SK-N-SH (cell line): ENCODE results near the gene COL4A2. TPM values are rescaled to one million over a fixed set of nuclear protein-coding genes. Genes with fewer than 3 reads are reported as not detected.

Experiments used
- CTCF ChIA-PET: fragments of 300-600, 350-600 bp; formaldehyde crosslinking; extraction: SDS; loops from one replicate; lab custom pipeline; 2021; lab: Yijun Ruan, JAX
- POLR2A ChIA-PET: fragments of 350-600 bp; sonication (Branson Sonifier 250); formaldehyde crosslinking; extraction: SDS; loops from one replicate; lab custom pipeline; 2020; ENCODE audit warnings: antibody characterized with exemption, inconsistent platforms; lab: Yijun Ruan, JAX
- DNase-seq: peaks from one replicate; pipeline ENCODE4 v3.0.0; 2012
- H2AFZ ChIP-seq: fragments of 200-600 bp; sonication (generic); 2 replicates; pipeline ENCODE4 v1.8.1; 2016; ENCODE audit warnings: antibody characterized with exemption, mild to moderate bottlenecking, low read depth
- H3F3A ChIP-seq: fragments of 200-600 bp; sonication (generic); replicated peaks from 2 replicates; pipeline ENCODE3; 2016; ENCODE audit warnings: antibody characterized with exemption, mild to moderate bottlenecking; ENCODE audit not compliant: insufficient read depth
- H3K27ac ChIP-seq, 2 experiments: fragments of 200-500 bp in 1 of 2; fragments of 200-600 bp in 1 of 2; sonication (Bioruptor generic) in 1 of 2; sonication (generic), shearing (Covaris generic) in 1 of 2; 2 replicates each; pipeline versions ENCODE4 v1.5.1 to v1.6.1; 2014 to 2016; ENCODE audit warnings: low read depth in 2 of 2, inconsistent platforms in 1 of 2, low read length in 1 of 2, mild to moderate bottlenecking in 1 of 2, mixed read lengths in 1 of 2
- H3K27me3 ChIP-seq: fragments of 200-600 bp; sonication (generic), shearing (Covaris generic); 2 replicates; pipeline ENCODE4 v1.6.1; 2016; ENCODE audit warnings: mixed run types; ENCODE audit not compliant: insufficient read depth
- H3K36me3 ChIP-seq, 2 experiments: fragments of 200-500 bp in 1 of 2; fragments of 200-600 bp in 1 of 2; sonication (Bioruptor generic) in 1 of 2; sonication (generic) in 1 of 2; replicated peaks in 1 of 2; 2 replicates each; pipeline versions ENCODE3 to v1.5.1; 2014 to 2016; ENCODE audit warnings: low read length in 1 of 2, mild to moderate bottlenecking in 1 of 2; ENCODE audit not compliant: insufficient read depth in 2 of 2, control insufficient read depth in 1 of 2
- H3K4me1 ChIP-seq, 2 experiments: fragments of 200-500 bp in 1 of 2; fragments of 200-600 bp in 1 of 2; sonication (Bioruptor generic) in 1 of 2; sonication (generic), shearing (Covaris generic) in 1 of 2; 2 replicates each; pipeline versions ENCODE4 v1.5.1 to v1.6.1; 2014 to 2016; ENCODE audit warnings: low read depth in 1 of 2, low read length in 1 of 2, mixed run types in 1 of 2; ENCODE audit not compliant: insufficient read depth in 2 of 2, control insufficient read depth in 1 of 2
- H3K4me2 ChIP-seq: fragments of 200-600 bp; sonication (generic), shearing (Covaris generic); 2 replicates; pipeline ENCODE4 v1.6.1; 2017; ENCODE audit warnings: mixed run types
- H3K4me3 ChIP-seq, 2 experiments: fragments of 200-500 bp in 1 of 2; fragments of 200-600 bp in 1 of 2; sonication (Bioruptor generic) in 1 of 2; sonication (generic), shearing (Covaris generic) in 1 of 2; 2 replicates each; pipeline versions ENCODE4 v1.5.1 to v1.8.1; 2014 to 2016; ENCODE audit warnings: low read depth in 2 of 2, inconsistent platforms in 1 of 2, low read length in 1 of 2, mild to moderate bottlenecking in 1 of 2, mixed read lengths in 1 of 2, moderate library complexity in 1 of 2
- H3K79me2 ChIP-seq: fragments of 200-600 bp; sonication (generic); 2 replicates; pipeline ENCODE4 v1.8.1; 2017; ENCODE audit warnings: mild to moderate bottlenecking; ENCODE audit not compliant: insufficient read depth
- H3K9ac ChIP-seq: fragments of 200-600 bp; sonication (generic); 2 replicates; pipeline ENCODE4 v1.6.1; 2017; ENCODE audit warnings: mixed run types
- H3K9me2 ChIP-seq: fragments of 200-600 bp; sonication (generic); 2 replicates; pipeline ENCODE4 v1.6.1; 2017; ENCODE audit warnings: mixed run types
- H3K9me3 ChIP-seq: fragments of 200-600 bp; sonication (generic); 2 replicates; pipeline ENCODE4 v1.6.1; 2017; ENCODE audit warnings: mixed run types, mild to moderate bottlenecking, moderate library complexity
- H4K20me1 ChIP-seq: fragments of 200-600 bp; sonication (generic); 2 replicates; pipeline ENCODE4 v1.6.1; 2017; ENCODE audit warnings: mild to moderate bottlenecking, mixed run types; ENCODE audit not compliant: insufficient read depth
- CTCF ChIP-seq: fragments of 200-600 bp; sonication (generic); IDR thresholded peaks from 2 replicates; pipeline ENCODE4 v1.6.1; 2017; ENCODE audit warnings: antibody characterized with exemption, mild to moderate bottlenecking, moderate library complexity
- EZH2phosphoT487 ChIP-seq: fragments of 200-600 bp; sonication (generic); IDR thresholded peaks from 2 replicates; pipeline ENCODE4 v1.6.1; 2017; ENCODE audit warnings: low read depth, mixed run types, mild to moderate bottlenecking, antibody characterized with exemption, moderate library complexity, borderline replicate concordance
- FOSL2 ChIP-seq: IDR thresholded peaks from 2 replicates; pipeline ENCODE4 v1.4.0; 2012; ENCODE audit warnings: low read depth, mild to moderate bottlenecking, moderate library complexity, borderline replicate concordance
- GABPA ChIP-seq: IDR thresholded peaks from 2 replicates; pipeline ENCODE4 v1.4.0; 2012; ENCODE audit warnings: low read depth, mild to moderate bottlenecking
- GATA2 ChIP-seq: sonication (generic); formaldehyde crosslinking; IDR thresholded peaks from 2 replicates; pipeline ENCODE4 v1.5.0; 2020; ENCODE audit warnings: mild to moderate bottlenecking, missing genetic modification reagents
- JUND ChIP-seq: IDR thresholded peaks from 2 replicates; pipeline ENCODE4 v1.4.0; 2012
- MXI1 ChIP-seq: IDR thresholded peaks from 2 replicates; pipeline ENCODE4 v1.6.1; 2012; ENCODE audit warnings: mild to moderate bottlenecking, low read depth, low read length, improper control_type of control experiment
- NRF1 ChIP-seq: IDR thresholded peaks from 2 replicates; pipeline ENCODE4 v1.6.1; 2012; ENCODE audit warnings: low read depth, mild to moderate bottlenecking, low read length
- PBX3 ChIP-seq: IDR thresholded peaks from 2 replicates; pipeline ENCODE4; 2012
- RAD21 ChIP-seq: IDR thresholded peaks from 2 replicates; pipeline ENCODE4 v1.6.1; 2012; ENCODE audit warnings: mild to moderate bottlenecking, low read length
- RCOR1 ChIP-seq: fragments of 150-350 bp; IDR thresholded peaks from 2 replicates; pipeline ENCODE4 v1.6.1; 2017; ENCODE audit warnings: antibody characterized with exemption, low read length
- RFX5 ChIP-seq: IDR thresholded peaks from 2 replicates; pipeline ENCODE4 v1.6.1; 2012; ENCODE audit warnings: mild to moderate bottlenecking, improper control_type of control experiment, low read length
- RXRA ChIP-seq: IDR thresholded peaks from 2 replicates; pipeline ENCODE4 v1.4.0; 2012; ENCODE audit warnings: low read depth, mild to moderate bottlenecking, borderline replicate concordance
- TCF12 ChIP-seq: IDR thresholded peaks from 2 replicates; pipeline ENCODE4 v1.4.0; 2012
- TEAD4 ChIP-seq: IDR thresholded peaks from 2 replicates; pipeline ENCODE4 v1.4.0; 2012; ENCODE audit warnings: mild to moderate bottlenecking, borderline replicate concordance; ENCODE audit not compliant: insufficient read depth
- USF1 ChIP-seq: IDR thresholded peaks from 2 replicates; pipeline ENCODE4 v1.4.0; 2012; ENCODE audit warnings: low read depth, borderline replicate concordance
- ZBTB33 ChIP-seq: IDR thresholded peaks from 2 replicates; pipeline ENCODE4 v1.4.0; 2012; ENCODE audit warnings: low read depth, borderline replicate concordance
- WGBS: methylation state at CpG from one replicate; pipeline ENCODE4 v1.1.6; 2017; ENCODE audit warnings: low lambda C conversion rate; 5-methylcytosine and 5-hydroxymethylcytosine counted together
- polyA plus RNA-seq, 3 experiments: library from polyadenylated mRNA; depleted of rRNA; stranded (reverse); fragments of >200 nt; gene quantifications; 2 replicates each; pipeline ENCODE4 v1.2.3, GENCODE V29; 2012
- TF ChIP-seq, protein P1 (sequence below): IDR thresholded peaks from 2 replicates; pipeline ENCODE4 v1.4.0; 2012; ENCODE audit warnings: low read depth
- TF ChIP-seq, protein P2 (sequence below): fragments of 150-350 bp; IDR thresholded peaks from 2 replicates; pipeline ENCODE4 v1.6.1; 2016; ENCODE audit warnings: mild to moderate bottlenecking, low read depth, low read length

COL4A2 gene
- polyA plus RNA-seq, 1 of the 3 experiments (the other 2 are of a cell fraction), result 137 TPM

GRCh38 chr13:110338441-110339101 is 31.5 kb downstream of the COL4A2 start:
- WGBS, result 80% methylated on average over 11 of the region's 13 CpGs
- DNase-seq, result no peak
- H3K9me3 ChIP-seq, result no peaks in the 10 kb centered on the region
- H3K27ac ChIP-seq, result no peak overlapping the region; a peak in 1 of 4 replicates
- H2AFZ ChIP-seq, result no peak overlapping the region
- TF ChIP-seq ZBTB33 (no peak), CTCF (no peak), RXRA (no peak), TCF12 (no peak), MXI1 (no peak), NRF1 (no peak)
- TF ChIP-seq, protein P1, sequence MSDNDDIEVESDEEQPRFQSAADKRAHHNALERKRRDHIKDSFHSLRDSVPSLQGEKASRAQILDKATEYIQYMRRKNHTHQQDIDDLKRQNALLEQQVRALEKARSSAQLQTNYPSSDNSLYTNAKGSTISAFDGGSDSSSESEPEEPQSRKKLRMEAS, result no peak
- no peak overlapping the region for H3K4me3 ChIP-seq
- peaks cover under 1% of the 10 kb centered on the region for H3F3A ChIP-seq
- H4K20me1 ChIP-seq, result no peaks in the 10 kb centered on the region
- peaks cover 0 to 42% of the 10 kb centered on the region in 2 experiments; a peak in 3 of 4 replicates for H3K4me1 ChIP-seq
- H3K4me2 ChIP-seq, result no peak overlapping the region
- POLR2A ChIA-PET, result no interaction called here
- peaks cover 97% of the 10 kb centered on the region for H3K79me2 ChIP-seq
- H3K27me3 ChIP-seq, result no peaks in the 10 kb centered on the region
- H3K36me3 ChIP-seq, result peaks cover 0 to 6% of the 10 kb centered on the region in 2 experiments
- H3K9me2 ChIP-seq, result no peaks in the 10 kb centered on the region
- CTCF ChIA-PET, result interaction anchor here (1.1 kb wide), 1 partner anchor 13 kb away, joined by 3 read pairs; no protein-coding TSS in a partner anchor
- H3K9ac ChIP-seq, result no peak overlapping the region

DNA sequence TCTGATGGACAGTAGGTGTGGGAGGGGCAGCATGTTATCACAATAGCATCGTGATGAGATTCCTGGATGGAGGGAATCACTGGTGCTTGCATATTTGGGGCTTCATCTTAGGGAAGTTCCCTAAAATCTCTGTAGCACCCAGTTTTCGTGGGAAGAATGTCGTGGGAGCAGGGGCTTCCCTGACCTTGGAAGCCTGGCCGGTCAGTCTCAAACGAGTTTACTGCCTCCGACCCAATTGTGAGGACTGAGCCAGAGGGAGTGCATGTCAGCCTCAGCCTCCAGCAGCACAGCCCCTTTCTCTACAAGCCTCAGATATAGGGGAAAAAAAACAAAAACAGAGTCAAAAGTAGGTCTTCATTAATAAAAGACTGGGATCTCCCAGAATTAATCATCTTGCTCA is 32.2 kb downstream of the COL4A2 start:
- POLR2A ChIA-PET, result no interaction called here
- no peak overlapping the region for H3K9ac ChIP-seq

More for the DNA sequence above, 32.2 kb downstream of the COL4A2 start:
- H4K20me1 ChIP-seq, result no peaks in the 10 kb centered on the region
- peaks cover 7% of the 10 kb centered on the region for H3F3A ChIP-seq
- no peak overlapping the region for H2AFZ ChIP-seq
- peaks cover 0 to 13% of the 10 kb centered on the region in 2 experiments for H3K36me3 ChIP-seq
- WGBS, result 91% methylated on average over 6 of the region's 6 CpGs
- peaks cover 0 to 36% of the 10 kb centered on the region in 2 experiments; a peak in 3 of 4 replicates for H3K4me1 ChIP-seq
- H3K27me3 ChIP-seq, result no peaks in the 10 kb centered on the region
- no peak overlapping the region for H3K4me3 ChIP-seq
- no peak overlapping the region for H3K27ac ChIP-seq
- TF ChIP-seq, protein P1, result no peak
- TF ChIP-seq TCF12, result no peak
- no peak for TF ChIP-seq RAD21
- no peak for TF ChIP-seq RFX5
- TF ChIP-seq JUND, result no peak
- no peak for TF ChIP-seq PBX3
- TF ChIP-seq, protein P2, sequence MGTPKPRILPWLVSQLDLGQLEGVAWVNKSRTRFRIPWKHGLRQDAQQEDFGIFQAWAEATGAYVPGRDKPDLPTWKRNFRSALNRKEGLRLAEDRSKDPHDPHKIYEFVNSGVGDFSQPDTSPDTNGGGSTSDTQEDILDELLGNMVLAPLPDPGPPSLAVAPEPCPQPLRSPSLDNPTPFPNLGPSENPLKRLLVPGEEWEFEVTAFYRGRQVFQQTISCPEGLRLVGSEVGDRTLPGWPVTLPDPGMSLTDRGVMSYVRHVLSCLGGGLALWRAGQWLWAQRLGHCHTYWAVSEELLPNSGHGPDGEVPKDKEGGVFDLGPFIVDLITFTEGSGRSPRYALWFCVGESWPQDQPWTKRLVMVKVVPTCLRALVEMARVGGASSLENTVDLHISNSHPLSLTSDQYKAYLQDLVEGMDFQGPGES, result no peak
- no peak for TF ChIP-seq RCOR1
- no peak for TF ChIP-seq USF1
- no peak for TF ChIP-seq MXI1
- TF ChIP-seq GABPA, result no peak
- TF ChIP-seq EZH2phosphoT487, result no peak
- TF ChIP-seq FOSL2, result no peak
- no peak for TF ChIP-seq TEAD4
- TF ChIP-seq GATA2, result no peak
- H3K4me2 ChIP-seq, result no peak overlapping the region
- H3K79me2 ChIP-seq, result peaks cover 97% of the 10 kb centered on the region
- H3K9me2 ChIP-seq, result no peaks in the 10 kb centered on the region
- DNase-seq, result no peak
- CTCF ChIA-PET, result no interaction called here
- H3K9me3 ChIP-seq, result no peaks in the 10 kb centered on the region
